ENCODE data around the gene CSGALNACT2.
"Not testable (repeated sequence)": the region's sequence is repeated elsewhere in the genome, so short reads cannot be mapped to it uniquely, and the experiment has no call there.

The CSGALNACT2 gene

DNA sequence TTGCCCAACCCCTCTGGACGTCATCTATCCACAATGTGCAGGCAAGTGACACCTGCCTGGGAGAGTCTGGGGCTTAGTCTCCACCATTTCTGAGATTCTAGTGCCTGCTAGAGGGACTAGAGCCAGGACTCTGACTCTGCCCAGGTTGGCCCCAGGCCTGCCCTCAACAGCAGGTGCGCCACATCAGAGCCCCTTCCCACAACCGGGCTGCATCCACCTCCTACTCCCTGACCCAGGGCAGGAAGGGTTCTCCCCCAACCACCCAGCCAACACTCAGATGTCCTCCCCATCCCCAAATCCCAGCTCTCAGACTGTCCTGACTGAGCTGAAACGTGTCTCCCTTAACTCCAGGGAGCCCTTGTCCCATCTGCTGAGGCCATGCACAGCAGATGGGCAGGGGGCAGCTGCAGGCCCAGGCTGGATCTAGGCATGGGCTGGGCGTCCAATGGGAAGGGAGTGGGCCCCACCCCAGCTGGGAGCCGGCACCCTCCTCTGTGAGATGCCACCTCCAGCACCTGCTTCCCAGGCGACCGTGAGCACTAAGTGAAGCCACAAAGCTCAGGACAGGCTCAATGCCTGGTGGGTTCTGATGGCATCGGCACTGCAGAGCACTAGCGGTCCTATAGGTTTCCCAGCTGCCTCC is 79.4 kb downstream of the CSGALNACT2 start:
- DNase-seq (ENCODE audit: low read depth), result no peak

DNA sequence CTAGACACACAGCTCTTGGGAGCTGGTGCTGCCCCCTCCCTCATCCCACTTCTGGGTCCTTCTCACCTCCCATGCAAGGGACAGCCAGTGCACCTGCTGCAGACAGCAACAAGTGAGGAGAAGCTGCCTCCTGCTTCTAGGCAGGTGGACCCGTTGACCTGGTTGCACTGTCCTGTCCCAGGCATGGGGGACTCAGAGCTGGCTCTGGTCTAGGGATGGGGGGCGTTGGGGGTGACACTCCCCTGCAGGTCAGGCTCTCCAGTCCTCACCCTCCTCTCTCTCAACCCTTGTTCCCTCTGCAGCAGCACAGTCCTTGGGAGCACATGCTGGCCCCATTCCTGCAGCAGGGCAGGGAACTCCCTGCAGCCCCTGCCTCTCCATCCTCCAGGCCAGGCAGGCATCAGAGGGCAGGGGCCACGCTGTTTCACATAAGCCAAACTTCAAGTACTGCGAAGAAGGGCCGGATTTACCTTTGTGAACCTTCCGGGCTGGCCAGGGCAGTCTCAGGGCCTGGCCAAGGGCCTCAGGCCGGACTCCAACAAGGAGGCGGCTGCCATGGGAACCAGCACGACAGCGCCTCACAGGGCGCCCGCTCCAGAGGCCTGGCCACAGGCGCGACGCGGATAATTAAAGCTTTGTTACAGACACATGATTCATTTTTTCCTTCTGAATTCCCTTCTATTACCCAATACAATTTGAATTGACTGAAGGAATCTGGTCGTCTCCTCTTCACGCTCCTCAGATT is 80.1 kb downstream of the CSGALNACT2 start:
- no peak for DNase-seq (ENCODE audit: low read depth)

DNA sequence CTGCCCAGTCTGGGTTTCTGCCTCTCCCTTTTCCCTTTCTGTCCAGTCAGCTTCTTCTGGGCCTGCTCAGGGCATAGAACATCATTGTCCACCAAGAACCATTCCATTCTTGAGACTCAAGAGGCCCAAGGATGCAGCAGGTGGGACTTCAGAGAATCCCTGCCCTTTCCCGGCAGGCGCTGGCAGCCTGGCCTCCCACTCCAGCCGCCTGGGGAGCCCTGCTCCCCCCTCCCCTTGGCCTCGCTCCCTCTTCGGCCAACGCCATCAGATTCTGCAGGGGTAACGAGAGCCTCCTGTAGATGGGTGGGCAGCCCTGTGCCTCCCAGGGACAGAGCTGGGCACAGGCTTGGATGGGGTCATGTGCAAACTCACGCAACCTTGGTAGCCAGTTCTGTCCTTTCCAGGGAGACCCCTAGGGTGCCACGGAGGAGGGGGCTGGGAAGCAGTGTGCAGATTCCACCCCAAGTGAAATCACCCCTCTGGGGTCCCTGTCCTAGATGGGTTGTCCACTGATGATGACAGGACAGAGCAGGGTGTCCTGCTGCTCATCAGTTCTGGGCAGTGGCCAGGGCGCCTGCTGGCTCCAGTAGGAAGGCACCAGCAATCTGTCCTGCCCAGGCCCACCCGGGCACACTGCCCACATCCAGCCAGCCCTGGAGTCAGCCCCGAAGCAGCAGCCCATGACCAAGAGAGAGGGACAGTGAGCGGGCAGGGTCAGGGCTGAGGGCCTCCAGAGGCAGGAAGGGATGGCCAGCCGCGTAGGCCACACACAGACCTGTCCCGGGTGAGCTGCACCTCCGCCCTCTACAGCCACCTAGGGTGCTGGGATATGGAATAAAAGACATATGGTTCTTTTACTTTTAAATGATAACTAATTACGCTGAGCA is 80.9 kb downstream of the CSGALNACT2 start:
- DNase-seq (ENCODE audit: low read depth), result no peak

DNA sequence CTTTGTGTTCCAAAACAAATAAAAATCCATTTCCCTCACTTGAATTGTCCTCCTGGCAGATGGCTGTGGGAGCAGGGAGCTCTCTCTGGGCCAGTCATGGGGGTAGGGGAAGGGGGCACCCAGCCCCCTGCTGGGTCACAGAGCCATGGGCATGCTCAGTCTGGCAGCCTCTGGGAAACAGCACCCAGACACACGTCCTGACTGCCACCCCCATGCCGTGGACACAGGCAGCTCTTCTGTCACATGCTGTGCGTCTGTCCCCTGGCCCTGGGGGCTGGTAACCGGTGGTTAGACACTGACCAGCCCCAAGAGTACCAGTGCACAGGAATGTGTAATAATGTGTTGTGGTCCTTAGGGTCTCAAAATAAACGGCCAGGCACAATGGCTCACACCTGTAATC is 81.6 kb downstream of the CSGALNACT2 start:
- DNase-seq (ENCODE audit: low read depth), result no peak

DNA sequence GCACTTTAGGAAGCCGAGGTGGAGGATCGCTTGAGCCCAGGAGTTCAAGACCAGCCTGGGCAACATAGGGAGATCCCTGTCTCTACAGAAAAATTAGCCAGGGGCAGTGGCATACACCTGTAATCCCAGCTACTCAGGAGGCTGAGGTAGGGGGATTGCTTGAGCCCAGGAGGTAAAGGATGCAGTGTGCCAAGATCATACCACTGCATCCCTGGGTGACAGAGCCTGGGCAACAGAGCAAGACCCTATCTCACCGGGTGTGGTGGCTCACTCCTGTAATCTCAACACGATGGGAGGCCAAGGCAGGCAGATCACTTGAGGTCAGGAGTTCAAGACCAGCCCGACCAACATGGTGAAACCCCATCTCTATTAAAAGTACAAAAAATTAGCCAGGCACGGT is 82.0 kb downstream of the CSGALNACT2 start:
- DNase-seq (ENCODE audit: low read depth), result not testable (repeated sequence)

DNA sequence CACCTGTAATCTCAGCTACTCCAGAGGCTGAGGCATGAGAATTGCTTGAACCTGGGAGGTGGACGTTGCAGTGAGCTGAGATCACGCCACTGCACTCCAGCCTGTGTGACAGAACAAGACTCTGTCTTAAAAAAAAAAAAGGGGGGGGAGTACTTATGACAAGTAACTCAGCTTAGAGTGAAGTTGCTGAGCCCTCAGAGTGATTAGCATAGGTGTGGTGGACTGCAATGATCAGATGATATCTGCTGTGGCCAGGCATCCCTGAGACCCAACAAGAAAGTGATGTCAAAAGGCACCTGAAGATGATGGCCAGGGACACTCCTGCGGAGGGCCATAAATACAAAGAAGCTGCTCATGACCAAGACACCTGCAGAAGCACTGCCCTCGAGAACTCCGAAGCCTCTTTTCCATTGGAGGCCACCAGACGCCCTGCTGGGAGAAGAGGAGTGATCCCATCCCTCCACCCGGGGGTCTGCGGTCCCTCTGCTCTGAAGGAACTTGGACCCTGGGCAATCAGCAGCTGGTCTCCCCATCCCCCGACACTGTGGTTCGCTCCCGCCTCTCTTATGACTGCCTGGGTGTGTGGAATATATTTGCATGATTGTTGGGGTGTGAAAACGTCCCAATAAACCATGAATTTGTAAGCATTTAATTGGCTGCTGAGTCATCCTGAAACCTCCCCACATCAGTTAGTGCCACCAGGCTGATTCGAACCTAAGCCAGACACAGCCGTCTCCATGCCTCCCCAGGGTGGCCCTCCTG is 82.6 kb downstream of the CSGALNACT2 start:
- DNase-seq (ENCODE audit: low read depth), result no peak

DNA sequence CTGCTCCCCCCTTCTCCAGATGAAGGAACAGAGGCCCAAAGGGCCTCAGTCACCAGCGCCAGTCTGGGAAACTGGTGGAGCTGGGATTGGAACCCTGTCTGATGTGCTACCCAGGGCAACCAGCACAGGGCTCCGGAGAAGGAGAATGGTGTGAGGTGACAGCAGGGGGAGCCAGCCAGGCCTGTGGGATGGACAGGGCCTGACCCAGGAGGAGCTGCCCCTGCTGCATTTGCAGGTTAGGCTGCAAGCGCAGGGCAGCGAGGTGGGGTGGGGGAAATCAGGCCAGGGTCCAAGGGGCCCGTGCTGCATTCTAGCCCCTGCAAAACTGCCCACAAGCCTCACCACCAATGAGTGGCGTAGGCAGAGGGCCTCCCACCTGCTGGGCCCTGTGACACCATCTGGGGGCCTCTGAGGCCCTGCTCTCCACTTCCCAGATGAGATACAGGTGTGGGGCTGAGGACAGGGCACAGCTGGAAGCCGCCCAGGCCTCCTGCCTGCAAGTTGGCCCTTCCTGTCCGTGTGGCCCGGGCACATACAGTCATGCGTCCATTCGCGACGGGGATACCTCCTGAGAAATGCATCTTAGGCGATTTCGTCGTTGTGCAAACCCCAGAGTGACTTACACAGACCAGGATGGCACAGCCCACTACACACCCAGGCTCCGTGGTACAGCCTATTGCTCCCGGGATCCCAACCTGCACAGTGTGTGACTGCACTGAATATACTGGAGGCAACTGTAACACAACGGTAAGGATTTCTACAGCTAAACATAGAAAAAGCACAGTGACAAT is 83.4 kb downstream of the CSGALNACT2 start:
- no peak for DNase-seq (ENCODE audit: low read depth)

DNA sequence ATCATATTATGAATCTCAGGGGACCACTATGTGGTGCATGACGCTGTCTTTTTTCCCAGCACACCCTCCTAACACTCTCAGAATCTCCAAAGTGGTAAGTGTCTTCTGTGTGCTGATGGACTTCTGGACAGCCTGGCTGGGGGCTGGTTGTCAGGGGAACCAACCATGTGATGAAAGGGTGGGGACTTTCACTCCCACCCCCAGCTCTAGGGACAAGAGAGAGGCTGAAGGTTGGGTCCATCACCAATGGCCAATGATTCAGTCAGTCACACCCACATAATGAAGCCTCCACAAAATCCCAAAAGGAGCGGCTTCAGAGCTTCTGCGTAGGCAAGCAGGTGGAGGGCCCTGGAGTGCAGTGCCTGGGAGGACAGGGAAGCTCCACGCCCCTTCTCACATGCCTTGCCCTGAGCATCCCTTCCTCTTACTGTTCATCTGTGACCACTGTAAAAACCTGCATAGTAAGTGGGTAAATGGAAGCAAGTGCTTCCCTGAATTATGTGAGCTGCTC is 84.0 kb downstream of the CSGALNACT2 start:
- DNase-seq (ENCODE audit: low read depth), result no peak

DNA sequence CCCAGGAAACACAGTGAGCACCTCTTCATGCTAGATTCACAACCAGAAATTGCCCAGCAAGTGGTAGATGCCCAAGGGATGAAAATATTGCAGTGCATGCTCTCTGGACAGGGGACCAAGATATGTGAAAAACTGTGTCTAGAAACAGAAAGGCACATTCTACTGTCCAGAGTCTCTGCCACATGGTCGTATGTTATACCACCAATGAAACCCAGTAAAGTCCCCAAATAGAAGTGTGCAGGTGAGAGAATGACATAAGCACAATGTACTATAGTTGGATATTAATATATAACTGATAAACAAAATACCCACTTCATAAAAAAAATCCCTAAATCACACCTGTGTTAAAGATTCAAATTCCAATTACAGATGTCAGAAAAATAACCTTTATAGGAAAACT is 84.8 kb downstream of the CSGALNACT2 start:
- no peak for DNase-seq (ENCODE audit: low read depth)

DNA sequence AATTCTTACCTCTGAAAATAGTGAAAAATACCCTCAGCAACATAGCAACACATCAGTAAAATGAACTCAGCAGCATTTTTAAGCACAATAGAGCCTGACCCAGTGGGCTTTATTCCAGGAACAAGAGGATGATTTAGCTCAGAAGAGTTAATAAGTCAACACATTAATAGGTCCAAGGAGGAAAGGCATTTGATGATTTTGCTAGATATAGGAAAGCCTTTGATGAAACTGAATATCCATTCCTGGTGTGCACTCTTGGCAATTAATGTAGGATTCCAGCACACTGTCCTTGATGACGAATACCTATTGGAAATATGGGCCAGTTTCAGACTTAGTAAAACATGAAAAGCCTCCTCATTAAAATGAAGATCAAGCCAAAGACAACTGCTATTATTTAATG is 86.1 kb downstream of the CSGALNACT2 start:
- DNase-seq (ENCODE audit: low read depth), result no peak

DNA sequence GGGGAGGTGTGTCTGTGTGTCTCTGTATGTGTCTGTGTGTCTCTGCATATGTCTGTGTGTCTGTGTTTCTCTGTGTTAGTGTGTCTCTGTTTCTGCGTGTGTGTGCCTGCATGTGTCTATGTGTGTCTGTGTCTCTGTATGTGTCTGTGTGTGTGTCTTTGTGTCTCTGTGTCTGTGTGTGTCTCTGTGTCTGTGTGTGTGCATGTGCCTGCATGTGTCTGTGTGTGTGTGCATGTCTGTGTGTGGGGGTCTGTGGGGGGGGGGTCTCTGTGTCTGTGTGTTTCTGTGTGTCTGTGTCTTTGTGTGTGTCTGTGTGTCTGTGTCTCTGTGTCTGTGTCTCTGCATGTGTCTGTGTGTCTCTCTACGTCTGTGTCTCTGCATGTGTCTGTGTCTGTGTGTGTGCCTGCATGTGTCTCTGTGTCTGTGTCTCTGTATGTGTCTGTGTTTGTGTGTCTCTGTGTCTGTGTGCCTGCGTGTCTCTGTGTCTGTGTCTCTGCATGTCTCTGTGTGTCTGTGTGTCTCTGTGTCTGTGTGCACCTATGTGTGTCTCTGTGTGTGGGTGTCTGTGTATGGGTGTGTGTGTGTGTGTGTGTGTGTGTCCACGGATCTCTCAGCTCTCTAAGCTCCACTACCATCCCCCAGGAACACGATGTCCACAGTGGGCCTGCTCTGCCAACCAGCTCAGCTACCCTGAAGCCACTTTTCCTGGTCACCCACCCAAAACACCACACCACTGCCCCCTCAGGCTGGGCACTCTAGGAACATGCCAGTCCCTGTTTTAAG is 87.0 kb downstream of the CSGALNACT2 start:
- DNase-seq (ENCODE audit: low read depth), result no peak

DNA sequence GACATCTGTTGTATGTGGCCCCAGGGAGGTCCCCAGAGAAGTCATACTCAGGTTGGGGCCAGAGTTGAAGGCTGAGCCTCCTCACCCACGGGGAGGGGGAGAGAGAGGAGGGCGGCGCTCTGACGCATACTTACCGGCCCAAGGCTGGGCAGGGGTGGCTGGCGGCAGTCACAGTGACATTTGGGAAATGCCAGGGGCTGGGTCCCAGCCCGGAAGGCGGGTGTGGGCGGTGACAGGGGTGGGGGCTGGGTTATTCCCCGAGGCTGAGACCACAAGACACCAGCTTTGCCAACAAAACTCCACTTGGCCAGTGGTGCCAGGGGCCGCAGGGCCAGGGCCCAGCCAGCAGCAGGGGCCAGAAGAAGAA is 87.5 kb downstream of the CSGALNACT2 start:
- DNase-seq (ENCODE audit: low read depth), result peak; percentile 45

DNA sequence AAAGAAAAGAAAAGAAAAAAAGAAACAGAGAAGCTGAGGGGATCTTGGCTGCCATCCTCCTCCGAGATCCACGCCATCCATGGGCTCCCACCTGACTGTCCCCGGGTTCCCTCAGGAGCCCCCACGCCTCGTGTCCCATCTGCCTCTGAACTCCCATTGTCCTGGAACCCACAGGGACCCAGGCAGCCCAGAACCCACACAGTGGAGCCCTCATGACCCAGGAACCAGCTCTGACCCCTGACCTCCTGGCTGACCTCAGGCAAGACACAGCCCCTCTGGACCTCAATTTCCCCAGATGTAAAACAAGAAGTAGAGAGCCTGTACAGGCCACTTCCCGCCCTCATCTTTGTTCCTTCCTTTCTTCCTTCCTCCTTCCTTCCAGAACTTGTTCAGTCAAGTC is 88.2 kb downstream of the CSGALNACT2 start:
- DNase-seq (ENCODE audit: low read depth), result no peak

DNA sequence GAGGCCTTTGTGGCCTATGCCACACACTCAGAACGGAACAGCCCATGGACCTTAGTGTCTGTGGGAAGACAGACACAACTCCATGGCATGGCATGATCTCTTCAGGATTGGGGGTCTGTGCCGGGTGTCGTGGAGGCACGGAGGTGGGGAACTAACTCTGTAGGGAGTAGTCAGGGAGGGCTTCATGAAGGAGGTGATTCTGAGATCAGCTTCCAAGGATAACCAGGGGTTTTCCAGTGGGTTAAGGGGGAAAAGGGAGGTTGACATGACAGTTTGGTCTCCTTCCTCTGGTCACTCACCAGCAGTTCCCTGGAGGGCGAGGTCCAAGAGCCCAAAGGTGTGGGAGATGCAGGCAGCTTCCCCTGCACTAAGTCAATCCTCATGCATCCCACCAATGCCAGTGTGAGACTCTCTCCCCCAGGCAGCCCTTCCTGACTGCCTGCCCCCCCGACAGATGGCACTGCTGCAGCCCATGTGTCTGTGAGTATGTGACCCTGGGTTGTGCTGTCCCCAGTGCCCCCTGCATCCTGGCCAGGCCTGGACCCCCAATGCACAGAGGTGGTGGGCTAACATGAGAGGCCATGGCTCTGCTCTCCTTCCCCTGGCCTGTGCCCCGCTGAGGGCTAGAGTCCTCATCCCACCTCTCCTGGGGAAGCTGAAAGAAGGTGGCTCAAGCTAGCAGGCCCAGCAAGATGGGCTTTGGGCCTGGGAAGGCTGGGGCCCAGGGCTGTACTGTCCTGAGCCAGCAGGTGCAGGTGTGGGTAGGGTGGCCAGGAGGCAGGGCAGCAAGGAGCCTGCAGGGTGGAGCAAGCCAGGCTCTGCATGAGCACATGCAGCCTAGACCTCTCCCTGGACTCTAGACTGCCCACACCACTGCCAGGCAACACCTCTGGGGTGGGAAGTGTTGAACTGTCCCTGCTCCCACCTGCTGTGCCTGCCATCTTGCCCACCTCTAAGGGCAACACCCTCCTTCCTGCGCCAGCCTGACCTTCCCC is 88.9 kb downstream of the CSGALNACT2 start:
- no peak for DNase-seq (ENCODE audit: low read depth)

DNA sequence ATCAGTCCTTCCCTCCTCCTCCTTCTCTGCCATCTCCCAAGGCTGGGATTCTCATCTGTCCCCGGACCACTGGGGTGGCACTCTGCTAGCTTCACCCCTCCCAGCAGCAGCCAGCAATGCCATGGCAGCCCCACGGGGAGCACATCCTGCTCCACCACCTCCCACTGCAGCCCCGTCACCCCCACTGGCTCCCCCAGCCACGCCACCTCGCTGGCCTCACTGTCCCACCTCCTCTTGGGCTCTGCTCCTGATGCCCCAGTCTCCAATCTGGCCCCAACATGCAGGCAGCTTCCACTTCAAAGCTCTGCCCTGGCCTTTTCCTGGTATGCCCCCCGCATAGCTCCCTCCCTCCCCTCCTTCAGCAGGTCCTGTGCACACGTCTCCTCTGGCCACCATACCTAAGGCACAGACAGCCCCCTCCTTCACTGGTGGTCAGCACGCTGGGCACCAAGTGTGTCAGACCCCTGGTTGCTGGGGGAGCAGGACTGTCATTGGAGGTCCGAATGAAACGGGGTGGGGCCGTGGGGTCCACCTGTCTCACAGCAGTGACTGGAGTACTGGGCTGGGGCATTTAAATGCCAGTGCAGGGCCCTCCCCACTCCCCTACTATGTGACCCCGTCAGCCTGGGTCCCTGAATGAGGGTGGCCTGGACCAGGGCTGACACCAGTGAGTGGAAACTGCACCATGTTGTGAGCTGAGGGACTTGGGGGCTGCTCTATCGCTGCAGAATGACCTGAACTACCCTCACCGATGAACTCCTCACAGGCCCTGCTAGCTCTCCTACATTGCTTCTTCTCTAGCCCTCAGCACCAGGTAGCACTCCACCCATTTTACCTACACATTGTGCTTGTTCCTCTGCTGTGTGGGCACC is 89.9 kb downstream of the CSGALNACT2 start:
- DNase-seq (ENCODE audit: low read depth), result no peak

DNA sequence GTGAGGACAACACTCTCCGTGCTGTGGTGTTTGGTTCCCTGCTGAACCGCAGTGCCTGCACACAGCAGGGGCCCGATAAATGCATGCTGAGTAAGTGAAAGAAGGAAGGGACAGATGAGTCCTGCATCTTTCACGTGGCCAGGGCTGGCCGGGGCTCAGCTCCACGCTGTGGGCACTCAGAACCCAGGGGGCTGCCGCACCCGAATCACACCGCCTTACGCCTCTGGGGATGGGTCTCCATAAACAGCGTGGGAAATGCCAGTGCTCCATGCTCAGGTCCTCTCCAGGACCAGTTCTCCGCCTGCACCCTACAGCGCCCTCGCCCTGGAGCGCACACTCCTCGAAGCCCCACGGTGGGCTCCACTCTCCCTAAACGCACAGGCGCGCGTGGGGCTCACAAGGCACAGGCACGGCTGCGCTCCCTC is 90.5 kb downstream of the CSGALNACT2 start:
- no peak for DNase-seq (ENCODE audit: low read depth)

DNA sequence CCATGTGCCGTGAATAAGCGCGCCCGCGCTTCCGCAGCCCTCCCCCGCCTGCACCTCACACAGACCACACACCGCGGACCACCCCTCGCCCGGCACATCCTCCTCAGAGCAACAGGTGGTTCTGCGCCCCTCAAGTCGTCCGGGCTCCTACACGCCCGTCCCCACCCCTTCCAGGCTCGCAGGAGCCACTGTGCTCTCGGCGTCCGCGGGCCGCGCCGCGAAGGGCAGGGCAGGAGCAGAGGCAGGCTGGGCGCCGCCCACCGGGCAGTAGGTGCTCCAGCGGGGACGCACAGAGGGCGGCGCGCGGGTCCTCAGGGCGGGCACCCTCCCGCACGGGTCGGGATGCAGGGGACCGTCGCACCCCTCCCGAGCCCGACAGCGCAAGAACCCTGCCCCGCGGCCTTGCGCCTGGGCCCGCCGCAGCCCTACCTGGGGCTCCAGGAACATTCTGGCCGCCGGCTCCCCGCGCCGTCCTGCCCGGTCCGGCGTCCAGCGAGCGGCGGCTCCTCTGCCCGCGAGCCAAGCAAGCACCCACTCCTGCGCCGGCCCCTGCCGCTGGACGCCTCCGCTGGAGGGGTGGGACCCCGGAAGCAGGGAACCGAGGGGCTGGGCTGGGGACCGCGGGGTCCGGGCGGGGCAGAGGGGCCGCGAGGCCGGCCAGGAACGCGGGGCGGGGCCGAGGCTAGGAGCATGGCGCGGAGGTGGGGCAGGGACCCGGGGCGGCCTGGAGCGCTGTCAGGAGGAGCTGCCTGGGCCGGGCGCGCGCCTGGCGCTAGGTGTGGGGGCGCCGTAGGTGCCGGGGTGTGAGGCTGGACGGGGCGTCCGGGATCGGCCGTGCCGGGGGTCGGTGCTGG is 91.2 kb downstream of the CSGALNACT2 start:
- DNase-seq (ENCODE audit: low read depth), result peak; percentile 44

Measured in stimulated activated CD8-positive, alpha-beta memory T cell treated with anti-CD3 and anti-CD28 coated beads, Interleukin-12 subunit alpha, Interleukin-12 subunit beta, amount 100 ng/mL, for 4 hours (primary cell).